HAP-1 (cell line): Measurements from ENCODE around the gene CEP131.
A peak's percentile ranks its signal among the peaks of the same experiment; 100 is the strongest.

Source experiments
- DNase-seq, 2 experiments: peaks; one replicate each; pipeline ENCODE4 v3.0.0-alpha.2; 2016 to 2020; ENCODE audit warnings: low spot score in 2 of 2
- H3K27me3 ChIP-seq: fragments of 250-450 bp; sonication (Bioruptor Pico); 2 replicates; pipeline ENCODE4 v1.5.1; 2020; ENCODE audit warnings: low read depth, mild to moderate bottlenecking, moderate library complexity
- H3K36me3 ChIP-seq: fragments of 250-450 bp; sonication (Bioruptor Pico); replicated peaks from 2 replicates; pipeline ENCODE4 v1.5.1; 2020; ENCODE audit warnings: mild to moderate bottlenecking
- H3K4me1 ChIP-seq: fragments of 250-450 bp; sonication (Bioruptor Pico); 2 replicates; pipeline ENCODE4 v1.5.1; 2020; ENCODE audit warnings: mild to moderate bottlenecking
- H3K4me3 ChIP-seq: fragments of 250-450 bp; sonication (Bioruptor Pico); 2 replicates; pipeline ENCODE4 v1.5.1; 2020; ENCODE audit warnings: mild to moderate bottlenecking, moderate library complexity
- H3K9me3 ChIP-seq: fragments of 250-450 bp; sonication (Bioruptor Pico); 2 replicates; pipeline ENCODE4 v1.5.1; 2020; ENCODE audit warnings: mild to moderate bottlenecking, moderate library complexity
- in situ Hi-C: fragments of 300-500 bp; cut with MboI; formaldehyde crosslinking; loops from 3 replicates; pipeline ENCODE4 v1.14.3; 2020; ENCODE audit warnings: low sequenced_read_pairs, inconsistent platforms, mixed read lengths

Gene CEP131

DNA sequence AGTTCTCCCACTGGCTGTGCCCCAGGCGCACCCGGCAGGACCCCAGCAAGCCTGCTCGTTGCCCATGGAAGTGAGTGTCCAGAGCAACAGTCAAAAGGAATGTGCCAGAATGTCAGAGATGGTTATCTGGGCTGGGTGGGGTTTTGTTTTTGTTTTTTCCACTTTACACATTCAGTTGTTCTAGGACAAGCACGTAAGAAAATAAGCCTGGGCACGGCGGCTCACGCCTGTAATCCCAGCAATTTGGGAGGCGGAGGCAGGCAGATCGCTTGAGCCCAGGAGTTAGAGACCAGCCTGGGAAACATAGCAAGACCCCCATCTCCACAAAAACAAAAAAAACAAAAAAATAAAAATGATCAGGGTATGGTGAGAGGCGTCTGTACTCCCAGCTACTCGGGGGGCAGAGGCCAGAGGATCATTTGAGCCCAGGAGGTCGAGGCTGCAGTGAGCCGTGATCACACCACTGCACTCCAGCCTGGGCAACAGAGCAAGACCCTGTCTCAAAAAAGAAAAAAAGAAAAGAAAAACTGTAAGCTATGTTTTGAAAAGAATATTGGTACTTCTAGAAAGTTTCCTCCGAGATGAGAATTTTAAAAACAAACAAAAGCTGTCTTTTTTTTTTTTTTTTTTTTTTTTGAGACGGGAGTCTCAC lies 24.7 kb upstream of the CEP131 start:
- H3K27me3 ChIP-seq = no peaks in the 10 kb centered on the region
- no peak overlapping the region for H3K4me3 ChIP-seq
- H3K4me1 ChIP-seq = no peaks in the 10 kb centered on the region
- H3K36me3 ChIP-seq = peaks cover 16% of the 10 kb centered on the region
- DNase-seq = no peak
- in situ Hi-C loops = no loop called here
- no peaks in the 10 kb centered on the region for H3K9me3 ChIP-seq

- Histone ChIP-seq H3K4me1 (no peaks in the 10 kb centered on the region), H3K27me3 (no peaks in the 10 kb centered on the region), H3K4me3 (no peak overlapping the region), H3K9me3 (no peaks in the 10 kb centered on the region), H3K36me3 (peaks cover 13% of the 10 kb centered on the region)
- in situ Hi-C loops = no loop called here
- no peak for DNase-seq
These were observed 24.0 kb upstream of the CEP131 start for GRCh38 chr17:81246679-81247338.

DNA sequence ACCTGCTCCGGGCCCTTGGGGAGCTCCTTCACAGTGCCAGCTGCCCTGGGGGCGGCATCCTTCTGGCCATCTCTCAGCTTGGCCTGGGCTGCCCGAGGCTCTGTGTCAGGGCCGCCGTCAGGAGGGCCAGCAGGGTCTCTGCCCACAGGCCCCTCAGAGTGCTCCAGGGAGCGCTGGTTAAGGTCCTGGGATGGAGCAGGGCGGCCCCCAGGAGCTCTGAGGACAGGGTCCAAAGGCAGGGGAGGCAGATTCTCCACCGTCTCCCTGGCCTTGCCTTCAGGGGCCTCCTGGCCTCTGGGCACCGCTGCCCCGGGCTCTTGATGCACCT lies 23.5 kb upstream of the CEP131 start:
- H3K36me3 ChIP-seq = peaks cover 17% of the 10 kb centered on the region
- no peak for DNase-seq
- in situ Hi-C loops = no loop called here
- no peaks in the 10 kb centered on the region for H3K27me3 ChIP-seq
- H3K9me3 ChIP-seq = no peaks in the 10 kb centered on the region
- H3K4me3 ChIP-seq = no peak overlapping the region
- no peaks in the 10 kb centered on the region for H3K4me1 ChIP-seq

DNA sequence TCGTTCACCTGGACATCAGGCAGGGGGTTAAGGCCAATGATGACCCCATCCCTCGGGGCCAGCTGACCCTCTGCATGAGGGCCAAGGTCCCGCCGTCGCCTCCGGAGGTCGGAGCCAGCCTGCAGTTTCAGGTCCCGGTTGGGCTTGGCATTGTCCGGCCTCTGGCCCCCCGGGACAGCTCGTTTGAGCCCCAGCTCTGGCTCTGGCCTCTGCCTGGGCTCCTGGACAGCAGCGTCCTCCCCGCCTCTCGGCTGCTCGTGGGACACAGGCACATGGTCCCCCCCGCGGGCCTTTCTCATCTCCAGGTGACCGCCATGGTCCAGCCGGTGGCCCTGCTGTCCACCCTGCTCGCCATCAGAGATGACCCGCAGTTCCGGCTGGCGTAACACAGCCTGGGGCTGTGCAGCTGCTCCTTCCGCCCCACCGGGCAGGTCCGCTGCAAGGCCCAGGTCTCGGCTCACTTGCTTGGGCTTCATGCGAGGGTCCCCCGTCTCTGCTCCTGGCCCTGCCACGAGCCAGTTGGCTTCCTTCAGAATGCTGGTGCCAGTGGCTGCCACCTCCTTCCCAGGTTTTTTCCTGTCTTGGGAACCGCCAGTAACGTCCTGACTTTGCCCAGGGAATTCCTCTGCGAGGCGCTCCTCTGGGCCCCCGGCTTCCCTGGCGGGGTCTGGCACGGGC lies 23.0 kb upstream of the CEP131 start:
- Histone ChIP-seq H3K27me3 (no peaks in the 10 kb centered on the region), H3K36me3 (peaks cover 17% of the 10 kb centered on the region), H3K4me3 (no peak overlapping the region), H3K9me3 (no peaks in the 10 kb centered on the region), H3K4me1 (no peaks in the 10 kb centered on the region)
- in situ Hi-C loops = no loop called here
- DNase-seq = no peak

- DNase-seq = no peak
- Histone ChIP-seq H3K36me3 (peaks cover 16% of the 10 kb centered on the region), H3K9me3 (no peaks in the 10 kb centered on the region), H3K4me3 (no peak overlapping the region), H3K27me3 (no peaks in the 10 kb centered on the region), H3K4me1 (peaks cover 1% of the 10 kb centered on the region; the same call in 1 of the 2 replicates)
- in situ Hi-C loops = no loop called here
These were observed 22.4 kb upstream of the CEP131 start for GRCh38 chr17:81245024-81245664.

DNA sequence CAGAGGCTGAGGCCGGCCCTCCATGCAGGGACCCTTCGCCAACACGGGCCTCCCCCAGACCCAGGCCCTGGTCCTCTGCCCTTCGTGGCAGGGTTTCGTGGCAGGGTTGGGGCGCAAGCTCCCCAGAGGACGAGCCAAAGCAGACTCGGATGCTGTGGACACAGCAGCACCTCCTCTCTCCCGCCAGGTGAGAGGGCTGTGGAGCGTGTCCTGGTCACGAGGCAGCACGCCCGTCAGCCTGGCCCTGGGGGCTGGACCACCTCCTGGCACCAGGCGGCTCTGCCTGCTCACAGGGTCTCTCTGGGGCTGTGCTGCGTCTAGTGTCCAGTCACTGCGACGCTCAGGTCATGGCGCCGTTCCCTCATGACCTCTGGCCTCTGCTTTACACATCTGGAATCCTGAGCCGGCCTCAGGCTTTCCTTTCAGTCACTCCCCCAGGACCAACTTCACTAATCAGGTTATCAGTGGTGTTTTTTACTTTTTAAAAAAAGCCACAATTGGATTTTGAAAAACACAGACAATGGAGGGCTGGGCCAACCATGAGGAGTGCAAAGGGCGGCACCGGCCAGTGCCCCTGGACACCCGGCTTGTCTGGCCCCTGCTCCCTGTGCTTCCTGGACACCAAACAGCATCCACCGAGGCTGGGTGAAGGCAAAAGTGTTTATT lies 21.7 kb upstream of the CEP131 start:
- H3K9me3 ChIP-seq = no peaks in the 10 kb centered on the region
- peaks cover 3% of the 10 kb centered on the region; the same call in 1 of the 2 replicates for H3K4me1 ChIP-seq
- H3K4me3 ChIP-seq = no peak overlapping the region
- no peaks in the 10 kb centered on the region for H3K27me3 ChIP-seq
- H3K36me3 ChIP-seq = peaks cover 16% of the 10 kb centered on the region
- in situ Hi-C loops = no loop called here
- DNase-seq = no peak

DNA sequence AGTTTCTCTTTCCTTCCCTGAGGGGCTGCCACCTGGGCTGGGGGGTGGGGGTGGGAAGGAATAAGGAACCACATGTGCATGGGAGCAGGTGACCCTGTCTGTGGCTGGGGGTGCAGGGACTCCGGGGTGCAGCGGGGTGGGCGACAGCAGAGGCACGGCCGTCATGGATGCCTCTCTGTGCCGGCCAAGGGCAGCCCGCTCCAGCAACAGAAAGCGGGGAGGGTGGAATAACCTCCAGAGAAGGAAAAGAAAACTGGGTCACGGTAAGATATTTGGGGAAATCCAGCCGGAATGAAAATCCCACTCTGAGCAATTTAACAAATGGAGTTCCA lies 20.5 kb upstream of the CEP131 start:
- no peaks in the 10 kb centered on the region for H3K9me3 ChIP-seq
- H3K27me3 ChIP-seq = no peaks in the 10 kb centered on the region
- in situ Hi-C loops = no loop called here
- no peak overlapping the region for H3K4me3 ChIP-seq
- DNase-seq = no peak
- peaks cover 19% of the 10 kb centered on the region for H3K36me3 ChIP-seq
- peaks cover 3% of the 10 kb centered on the region; the same call in 1 of the 2 replicates for H3K4me1 ChIP-seq

- no peak for DNase-seq
- Histone ChIP-seq H3K4me3 (no peak overlapping the region), H3K36me3 (peaks cover 19% of the 10 kb centered on the region), H3K4me1 (peaks cover 3% of the 10 kb centered on the region; the same call in 1 of the 2 replicates), H3K9me3 (no peaks in the 10 kb centered on the region), H3K27me3 (no peaks in the 10 kb centered on the region)
- in situ Hi-C loops = no loop called here
These were observed 19.9 kb upstream of the CEP131 start for GRCh38 chr17:81242421-81243332.

DNA sequence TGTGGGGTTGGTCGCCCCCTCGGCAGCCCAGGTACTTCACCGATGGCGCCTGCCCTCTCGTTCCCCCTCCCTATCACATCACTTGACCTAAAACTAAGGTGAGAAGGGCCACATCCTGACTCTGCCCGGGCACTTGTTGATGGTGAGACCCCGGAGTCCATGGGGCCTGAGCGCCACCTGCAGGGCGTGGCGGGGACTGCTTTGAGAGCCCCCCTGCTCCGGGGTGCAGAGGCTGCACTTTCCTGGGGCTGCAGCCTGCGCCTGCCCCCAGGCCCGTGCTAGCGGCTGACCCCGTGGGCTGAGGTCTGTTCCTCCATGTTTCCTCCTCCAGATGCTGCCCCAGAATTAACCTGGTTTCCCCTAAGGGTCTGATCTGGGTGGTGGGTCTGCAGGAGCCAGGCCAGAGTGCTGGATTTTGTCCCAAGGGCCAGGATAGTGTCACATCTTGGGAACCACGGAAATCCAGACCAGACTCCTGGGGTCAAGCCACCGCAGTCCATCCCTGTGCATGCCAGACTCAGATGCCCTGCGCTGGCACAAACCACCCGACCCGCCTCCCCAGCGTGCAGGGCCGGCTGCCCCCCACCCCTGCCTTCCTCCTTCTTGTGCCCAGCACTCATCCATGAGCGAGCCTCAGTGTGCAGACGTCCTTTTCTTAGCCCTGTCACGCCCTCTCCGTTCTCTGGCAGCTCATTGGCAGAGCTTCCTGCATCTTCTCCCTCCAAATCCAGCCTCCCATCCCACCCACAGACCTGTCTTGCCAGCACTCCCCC lies 19.1 kb upstream of the CEP131 start:
- in situ Hi-C loops = no loop called here
- Histone ChIP-seq H3K9me3 (no peaks in the 10 kb centered on the region), H3K4me1 (peaks cover 3% of the 10 kb centered on the region; the same call in 1 of the 2 replicates), H3K36me3 (peaks cover 19% of the 10 kb centered on the region), H3K4me3 (no peak overlapping the region), H3K27me3 (no peaks in the 10 kb centered on the region)
- DNase-seq = peak; percentile 53 to 82

- in situ Hi-C loops = no loop called here
- DNase-seq = no peak
- Histone ChIP-seq H3K36me3 (peaks cover 19% of the 10 kb centered on the region), H3K9me3 (no peaks in the 10 kb centered on the region), H3K4me1 (peaks cover 3% of the 10 kb centered on the region; the same call in 1 of the 2 replicates), H3K4me3 (no peak overlapping the region), H3K27me3 (no peaks in the 10 kb centered on the region)
These were observed 18.4 kb upstream of the CEP131 start for GRCh38 chr17:81241203-81241602.

- in situ Hi-C loops = no loop called here
- H3K36me3 ChIP-seq = peaks cover 19% of the 10 kb centered on the region
These were observed 18.0 kb upstream of the CEP131 start for GRCh38 chr17:81240761-81241160.

More at GRCh38 chr17:81240761-81241160, 18.0 kb upstream of the CEP131 start:
- Histone ChIP-seq H3K4me3 (peak overlapping the region; percentile 71; the same call in 1 of the 2 replicates), H3K9me3 (no peaks in the 10 kb centered on the region), H3K27me3 (no peaks in the 10 kb centered on the region), H3K4me1 (peaks cover 3% of the 10 kb centered on the region; the same call in 1 of the 2 replicates)
- no peak for DNase-seq
